Activated CD4-positive, alpha-beta T cell treated with anti-CD3 and anti-CD28 coated beads, Interleukin-2, amount 50 U/mL, for 4 hours (primary cell): ENCODE measurements around the gene NPAS3.

Experiments used
- DNase-seq, 2 experiments: peaks; one replicate each; pipeline ENCODE4 v3.0.0-alpha.2; 2020

NPAS3 gene

GRCh38 chr14:33488582-33488981, 549.9 kb downstream of the NPAS3 start:
- DNase-seq: no peak

- DNase-seq: no peak
Measured at GRCh38 chr14:33490555-33490954, 551.9 kb downstream of the NPAS3 start.

GRCh38 chr14:33491112-33491511, 552.4 kb downstream of the NPAS3 start:
- no peak for DNase-seq

- no peak for DNase-seq
Measured at GRCh38 chr14:33492491-33492890, 553.8 kb downstream of the NPAS3 start.

GRCh38 chr14:33493266-33493665, 554.6 kb downstream of the NPAS3 start:
- DNase-seq: no peak

GRCh38 chr14:33493990-33494389, 555.3 kb downstream of the NPAS3 start:
- no peak for DNase-seq

DNA sequence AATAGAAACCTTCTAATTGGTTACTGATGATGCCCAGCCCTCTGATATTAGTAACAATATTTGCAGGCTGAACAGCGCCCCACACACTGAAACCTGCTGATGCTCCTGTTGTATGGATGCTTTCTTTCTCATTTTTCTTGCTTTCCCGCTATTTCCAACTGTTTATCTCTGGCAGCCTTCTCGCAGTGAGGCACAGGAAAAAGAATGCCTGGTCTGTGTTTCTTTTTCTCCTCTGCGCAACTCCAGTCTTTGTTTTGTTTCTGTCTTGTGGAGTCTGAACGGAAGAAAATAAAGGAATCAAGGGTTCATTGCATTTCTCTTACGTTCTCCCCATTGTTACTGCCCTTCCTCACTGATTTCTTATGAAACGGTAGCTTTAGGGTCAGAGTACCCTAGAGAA, 561.0 kb downstream of the NPAS3 start:
- no peak for DNase-seq

DNA sequence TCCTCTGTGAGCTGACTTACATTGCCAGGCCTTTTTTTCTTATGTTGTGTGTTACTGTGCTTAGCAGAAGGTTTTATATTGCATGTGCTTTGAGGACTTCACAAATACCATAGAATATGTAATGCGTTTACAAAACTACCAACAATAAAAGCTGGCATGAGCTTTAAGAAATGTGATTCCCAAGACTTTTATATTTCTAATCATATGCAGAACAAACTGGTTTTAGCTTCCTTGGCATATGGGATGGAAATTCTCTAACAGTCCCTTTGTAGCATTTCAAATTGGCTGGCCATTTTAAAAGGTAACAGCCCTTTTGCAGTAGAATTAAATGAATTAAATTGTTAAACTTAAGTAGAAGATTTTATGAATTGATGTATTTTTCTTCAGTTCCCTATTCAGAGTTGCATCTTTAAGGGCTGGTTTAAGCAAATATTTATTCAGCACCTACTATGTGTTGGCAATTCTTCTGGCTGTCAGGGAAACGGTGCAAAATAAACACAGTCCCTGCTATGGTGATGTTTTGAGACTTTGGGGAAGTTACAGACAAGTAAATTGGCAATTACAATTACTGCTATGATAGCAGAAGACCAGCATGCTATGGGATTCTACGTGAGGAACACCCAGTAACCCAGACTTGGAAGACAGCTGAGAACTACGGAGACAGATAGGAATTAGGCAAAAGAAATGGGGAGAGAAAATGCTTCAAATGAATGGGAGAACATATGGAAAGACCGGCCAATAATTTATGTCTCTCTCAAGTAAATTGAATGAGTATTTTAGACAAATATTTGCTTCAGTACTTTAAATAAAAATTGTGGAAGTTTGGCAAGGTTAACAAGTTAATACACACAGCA, 565.8 kb downstream of the NPAS3 start:
- no peak for DNase-seq

DNA sequence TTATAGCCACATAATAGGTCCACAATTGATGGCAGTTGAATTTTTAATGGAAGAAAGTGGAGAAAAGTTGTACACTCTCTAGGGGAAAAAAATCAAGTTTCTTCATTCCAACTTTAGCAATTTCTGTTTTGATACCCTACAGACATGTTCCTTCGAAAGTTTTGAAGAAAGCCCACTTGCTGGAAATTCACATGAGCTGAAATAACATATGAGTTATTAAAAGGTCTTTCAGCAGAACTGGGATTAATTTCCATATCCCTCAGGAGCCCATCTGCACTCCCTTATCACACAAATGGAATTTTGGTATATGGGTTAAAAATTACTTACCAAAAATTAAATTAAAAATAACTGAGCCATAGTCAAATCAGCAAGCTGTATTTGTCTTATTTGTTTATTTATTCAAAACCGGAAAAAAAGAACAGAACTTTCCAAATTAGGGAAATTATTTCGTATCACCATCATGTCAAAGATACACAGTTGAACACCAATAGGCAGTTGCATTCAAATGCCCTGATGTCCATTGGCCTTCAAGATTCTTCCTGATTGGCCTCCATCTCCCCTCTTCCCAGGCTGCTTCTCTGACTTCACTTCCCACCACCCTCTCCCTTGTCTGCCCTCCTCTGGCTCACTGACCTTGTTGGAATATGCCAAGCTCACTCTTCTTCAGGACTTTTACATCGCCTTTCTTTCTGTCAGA, 566.7 kb downstream of the NPAS3 start:
- DNase-seq: no peak

DNA sequence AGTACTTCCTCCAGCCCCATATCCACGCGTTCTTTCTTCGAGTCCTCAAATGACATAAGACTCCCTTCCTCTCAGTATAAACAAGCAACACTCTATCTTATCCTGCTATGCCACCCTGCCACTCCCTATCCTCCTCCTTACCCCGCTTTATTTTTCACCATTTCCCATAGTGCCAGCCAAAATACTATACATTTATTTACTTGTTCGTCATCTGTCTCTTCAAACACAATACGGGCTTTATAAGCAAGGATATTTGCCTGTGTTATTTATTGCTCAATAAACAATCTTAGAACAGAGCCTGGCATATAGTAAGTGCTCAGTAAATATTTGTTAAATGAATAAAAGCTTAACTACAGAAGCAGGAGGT, 567.3 kb downstream of the NPAS3 start:
- no peak for DNase-seq

- no peak for DNase-seq
Measured at GRCh38 chr14:33508126-33509062, 569.7 kb downstream of the NPAS3 start.

DNA sequence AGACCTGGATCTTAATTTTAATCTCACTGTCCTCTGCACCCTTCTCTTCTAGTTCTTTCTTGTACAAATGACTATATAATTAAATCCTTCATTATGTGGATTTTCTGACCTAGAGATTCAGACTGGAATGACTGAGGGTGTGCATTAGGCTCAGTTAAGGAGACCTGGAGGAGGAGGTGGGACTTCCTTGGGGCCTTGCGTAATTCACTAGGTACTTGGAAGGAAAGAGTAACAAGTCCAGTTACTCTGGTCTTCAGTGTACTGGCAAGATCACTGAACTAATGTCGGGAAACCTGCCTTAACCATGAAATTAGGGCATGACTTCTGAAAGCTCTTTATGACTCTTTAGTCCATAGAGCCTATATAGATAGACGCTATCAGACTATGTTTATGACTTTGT, 570.8 kb downstream of the NPAS3 start:
- no peak for DNase-seq

GRCh38 chr14:33510063-33510481, 571.4 kb downstream of the NPAS3 start:
- no peak for DNase-seq

GRCh38 chr14:33510991-33511390, 572.3 kb downstream of the NPAS3 start:
- no peak for DNase-seq

DNA sequence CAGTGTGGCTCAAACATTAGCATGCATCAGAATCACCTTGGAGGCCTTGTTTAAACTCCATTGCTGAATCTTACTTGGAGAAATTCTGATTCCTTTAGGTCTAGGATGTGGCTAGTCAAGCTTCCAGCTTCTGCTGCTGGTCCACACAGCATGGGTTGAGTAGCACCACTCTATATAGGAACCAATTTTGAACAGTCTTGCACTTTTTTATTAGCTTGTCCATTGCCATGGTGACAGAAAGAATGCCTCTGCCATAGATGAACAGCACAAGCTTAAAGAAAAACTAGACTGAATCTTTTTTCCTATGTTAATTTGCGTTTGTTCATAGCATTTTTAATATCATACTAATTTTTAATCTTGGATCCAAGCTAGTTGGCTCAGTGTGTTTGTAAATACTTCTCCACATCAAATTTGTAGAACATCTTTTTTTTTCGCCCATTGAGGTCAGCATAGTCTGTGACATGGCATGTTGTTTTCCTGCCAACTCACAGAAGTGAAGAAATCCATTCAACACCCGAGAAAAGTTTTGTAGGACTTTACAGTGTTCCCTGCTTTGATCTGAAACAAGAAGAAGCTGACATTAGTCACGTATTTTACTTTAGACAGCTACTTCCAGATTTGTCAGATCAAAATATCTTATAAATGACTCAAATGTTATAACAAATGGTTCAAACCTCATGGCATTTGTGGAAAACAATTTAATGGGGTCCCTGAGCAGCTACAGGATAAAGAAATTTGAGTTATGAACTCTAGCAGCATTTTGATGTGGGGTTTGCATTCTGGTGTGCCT, 573.4 kb downstream of the NPAS3 start:
- no peak for DNase-seq

GRCh38 chr14:33515441-33515840, 576.8 kb downstream of the NPAS3 start:
- DNase-seq: no peak

DNA sequence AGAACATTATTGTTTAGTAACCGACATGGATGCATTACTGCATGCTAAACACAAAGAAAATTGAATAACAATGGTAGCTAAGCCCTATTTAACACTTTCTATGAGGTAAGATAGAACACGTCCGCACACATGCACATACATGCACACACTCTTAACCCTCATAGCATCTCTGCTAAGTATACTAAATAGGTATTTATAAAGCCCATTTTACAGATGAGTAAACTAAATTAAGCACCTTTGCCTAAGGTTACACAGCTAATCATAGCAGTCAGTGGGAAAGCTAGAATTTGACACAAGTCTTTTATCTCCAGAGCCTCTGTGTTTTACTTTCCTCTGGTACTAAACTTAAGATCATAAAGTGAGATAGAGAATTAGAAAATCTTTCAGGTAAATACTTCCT, 577.2 kb downstream of the NPAS3 start:
- DNase-seq: no peak

- DNase-seq: no peak
Measured at GRCh38 chr14:33516898-33517436, 578.3 kb downstream of the NPAS3 start.

DNA sequence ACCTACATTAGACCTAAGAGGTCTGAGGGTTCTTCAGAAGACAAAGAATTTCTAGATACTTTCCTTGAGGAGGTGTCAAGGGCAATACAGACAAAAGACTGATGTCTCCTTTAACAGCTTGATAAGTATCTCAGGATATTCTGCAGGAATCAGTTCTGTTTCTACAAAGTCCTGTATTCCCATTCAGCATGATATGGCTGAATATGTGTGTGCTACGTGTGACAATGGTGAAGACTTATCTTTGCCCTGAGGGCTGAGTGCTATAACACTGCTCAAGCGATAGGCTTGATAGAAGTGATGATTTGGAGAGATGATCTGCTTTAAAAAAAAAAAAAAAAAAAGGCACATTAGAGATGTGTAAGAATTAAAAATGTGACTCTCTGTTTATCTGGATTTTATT, 582.5 kb downstream of the NPAS3 start:
- DNase-seq: no peak

DNA sequence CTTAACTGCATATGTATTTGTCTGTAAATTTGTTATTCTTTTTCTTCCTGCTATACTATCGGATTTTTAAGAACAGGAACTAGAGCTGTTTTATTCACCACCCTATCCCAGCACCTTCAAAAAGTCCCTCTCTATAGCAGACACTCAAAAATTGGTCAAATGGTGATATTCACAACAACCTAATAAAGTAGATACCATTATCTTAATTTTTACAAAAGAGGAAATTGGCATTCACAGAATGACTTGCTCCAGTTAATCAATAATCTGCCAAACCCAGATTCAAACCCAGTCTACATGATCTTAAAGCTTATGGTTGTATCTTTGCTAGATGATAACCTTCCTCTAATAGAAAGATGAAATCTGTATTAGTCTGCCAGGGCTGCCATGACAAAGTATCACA, 585.6 kb downstream of the NPAS3 start:
- no peak for DNase-seq

- DNase-seq: no peak
Measured at GRCh38 chr14:33525626-33526025, 586.9 kb downstream of the NPAS3 start.

GRCh38 chr14:33527023-33527634, 588.5 kb downstream of the NPAS3 start:
- DNase-seq: no peak
